HepG2 (cell line): Measurements from ENCODE around the gene ELOVL6. TPM values are rescaled to one million over a fixed set of nuclear protein-coding genes. Genes with fewer than 3 reads are reported as not detected.

ENCODE experiments used
- ATAC-seq: fragments of 200-7000 bp; cut with Tn5 transposase; 3 replicates; pipeline ENCODE4 v1.9.1; 2020; ENCODE audit warnings: mild to moderate bottlenecking, moderate library complexity
- BruUV-seq: library from RNA; stranded (reverse); fragments of 400-500 nt; replicated peaks from 2 replicates; lab custom pipeline; 2021; lab: Mats Ljungman, UMichigan
- CTCF ChIA-PET: fragments of 300-600 bp; formaldehyde crosslinking; extraction: SDS; loops from one replicate; lab custom pipeline; 2021; ENCODE audit warnings: low total read pairs, inconsistent platforms, low intra/inter-chr PET ratio; lab: Yijun Ruan, JAX
- POLR2A ChIA-PET: fragments of 350-600 bp; sonication (Branson Sonifier 250); formaldehyde crosslinking; loops from one replicate; lab custom pipeline; 2020; ENCODE audit warnings: antibody characterized with exemption, inconsistent platforms; lab: Yijun Ruan, JAX
- DNase-seq: peaks from one replicate; pipeline ENCODE4 v3.0.0-alpha.2; 2015; ENCODE audit warnings: low spot score
- FAIRE-seq: peaks from 3 replicates; lab custom pipeline; 2011; peaks lifted over from hg19 to GRCh38; lab: Jason Lieb, UNC
- H2AFZ ChIP-seq: one replicate; pipeline ENCODE4 v1.6.1; 2011; ENCODE audit warnings: low read length, inconsistent platforms
- H3K27ac ChIP-seq: fragments of 300-600 bp; 3 replicates; pipeline ENCODE4 v1.8.0; 2011; ENCODE audit warnings: mixed run types, mild to moderate bottlenecking, mixed read lengths, low read length, inconsistent platforms; ENCODE audit not compliant: insufficient read depth; ENCODE audit errors: extremely low read length
- H3K27me3 ChIP-seq, 2 experiments: fragments of 200-600 bp in 1 of 2; 2 replicates in 1 of 2; 3 replicates in 1 of 2; pipeline versions ENCODE4 v1.6.0 to v1.8.0; 2011; ENCODE audit warnings: low read length in 2 of 2, mild to moderate bottlenecking in 2 of 2, moderate library complexity in 2 of 2, inconsistent platforms in 1 of 2; ENCODE audit not compliant: insufficient read depth in 2 of 2, control insufficient read depth in 1 of 2
- H3K36me3 ChIP-seq, 2 experiments: fragments of 200-600 bp in 1 of 2; replicated peaks in 1 of 2; 2 replicates in 1 of 2; 3 replicates in 1 of 2; pipeline versions ENCODE4 v1.5.1 to v1.8.0; 2011; ENCODE audit warnings: low read length in 2 of 2, inconsistent platforms in 1 of 2; ENCODE audit not compliant: insufficient read depth in 2 of 2, control insufficient read depth in 1 of 2
- H3K4me1 ChIP-seq: 2 replicates; pipeline ENCODE4 v1.5.1; 2012; ENCODE audit warnings: low read length, inconsistent platforms; ENCODE audit not compliant: insufficient read depth
- H3K4me2 ChIP-seq: 2 replicates; pipeline ENCODE4 v1.6.0; 2011; ENCODE audit warnings: low read depth, low read length, inconsistent platforms
- H3K4me3 ChIP-seq, 3 experiments: fragments of 200-600 bp in 1 of 3; sonication (generic), shearing (Covaris generic) in 1 of 3; replicated peaks in 1 of 3; 2 replicates each; pipeline ENCODE4 v1.5.1; 2011 to 2016; ENCODE audit warnings: low read length in 3 of 3, inconsistent platforms in 2 of 3, low read depth in 2 of 3, mild to moderate bottlenecking in 2 of 3, control low read depth in 1 of 3, mixed read lengths in 1 of 3; ENCODE audit not compliant: insufficient read depth in 1 of 3
- H3K79me2 ChIP-seq: one replicate; pipeline ENCODE4 v1.6.1; 2011; ENCODE audit warnings: low read length, inconsistent platforms; ENCODE audit not compliant: insufficient read depth
- H3K9ac ChIP-seq: 2 replicates; pipeline ENCODE4 v1.6.0; 2011; ENCODE audit warnings: mild to moderate bottlenecking, low read depth, low read length, inconsistent platforms; ENCODE audit not compliant: insufficient read depth
- H3K9me3 ChIP-seq: 2 replicates; pipeline ENCODE4 v1.5.1; 2012; ENCODE audit warnings: mild to moderate bottlenecking, low read length
- H4K20me1 ChIP-seq: 2 replicates; pipeline ENCODE4 v1.6.0; 2011; ENCODE audit warnings: inconsistent platforms, mild to moderate bottlenecking, low read length, moderate library complexity; ENCODE audit not compliant: insufficient read depth
- CEBPB ChIP-seq: IDR thresholded peaks from 2 replicates; pipeline ENCODE4 v1.6.1; 2011; ENCODE audit warnings: low read depth, low read length, improper control_type of control experiment, borderline replicate concordance
- KAT8 ChIP-seq: IDR thresholded peaks from 2 replicates; pipeline ENCODE4 v1.6.1; 2016; ENCODE audit warnings: missing genetic modification reagents, missing compliant biosample characterization
- SMYD3 ChIP-seq: sonication (generic); formaldehyde crosslinking; IDR thresholded peaks from 2 replicates; pipeline ENCODE4 v1.8.1; 2023; ENCODE audit warnings: mild to moderate bottlenecking, missing genetic modification reagents
- ZFY ChIP-seq: sonication (generic); formaldehyde crosslinking; IDR thresholded peaks from 2 replicates; pipeline ENCODE4 v1.4.0; 2020; ENCODE audit warnings: missing genetic modification reagents
- ZMYM3 ChIP-seq: sonication (generic); formaldehyde crosslinking; IDR thresholded peaks from 2 replicates; pipeline ENCODE4 v1.5.1; 2020; ENCODE audit warnings: mild to moderate bottlenecking, missing genetic modification reagents
- ZNF160 ChIP-seq: sonication (generic); formaldehyde crosslinking; IDR thresholded peaks from 2 replicates; pipeline ENCODE4 v1.8.0; 2022; ENCODE audit warnings: mild to moderate bottlenecking, inconsistent platforms, missing genetic modification reagents
- ZNF235 ChIP-seq: sonication (generic); formaldehyde crosslinking; IDR thresholded peaks from 2 replicates; pipeline ENCODE4 v1.8.1; 2023; ENCODE audit warnings: mild to moderate bottlenecking, missing genetic modification reagents, borderline replicate concordance
- ZNF317 ChIP-seq: sonication (generic); formaldehyde crosslinking; IDR thresholded peaks from 2 replicates; pipeline ENCODE4 v1.5.0; 2020; ENCODE audit warnings: mild to moderate bottlenecking, missing genetic modification reagents
- WGBS: methylation state at CpG from one replicate; pipeline ENCODE4 v1.1.6; 2017; ENCODE audit warnings: low lambda C conversion rate; 5-methylcytosine and 5-hydroxymethylcytosine counted together
- in situ Hi-C: cut with HindIII; loops from 2 replicates; pipeline ENCODE4 v1.10.0; 2017; ENCODE audit warnings: low pct_unique_long_range_greater_than_20kb; ENCODE audit not compliant: extremely low pct_ligation_motif_present
- intact Hi-C: fragments of 100-400 bp; cut with micrococcal nuclease; formaldehyde crosslinking; loops from one replicate; pipeline ENCODE4 v1.10.0; 2022; ENCODE audit not compliant: unreplicated experiment
- polyA plus RNA-seq, 8 experiments: library from polyadenylated mRNA; depleted of rRNA in 3 of 8; stranded (reverse) in 7 of 8; unstranded in 1 of 8; fragments of >200 nt; fragmentation: Illumina TruSeq in 4 of 8; extraction: Trizol in 4 of 8; gene quantifications; 2 replicates each; pipeline versions ENCODE4 v1.2.1 to v1.2.3, GENCODE V29; 2011 to 2016; ENCODE audit warnings: low read depth in 4 of 8, missing spikeins in 1 of 8, mixed read lengths in 1 of 8; ENCODE audit not compliant: insufficient read depth in 1 of 8
- total RNA-seq, 5 experiments: library from RNA; depleted of rRNA; stranded (reverse); fragments of >200 nt; fragmentation: Illumina TruSeq; extraction: Trizol; gene quantifications; 2 replicates each; pipeline ENCODE4 v1.2.3, GENCODE V29; 2016; ENCODE audit warnings: low read depth in 1 of 5
- TF ChIP-seq, protein P1 (sequence below): sonication (generic); formaldehyde crosslinking; IDR thresholded peaks from 2 replicates; pipeline ENCODE4 v1.4.0; 2020; ENCODE audit warnings: mild to moderate bottlenecking, missing genetic modification reagents

Gene ELOVL6
- total and polyA plus RNA-seq, 2 of the 13 experiments (the other 11 are each of a cell fraction or from before 2014, with no cell fraction given), result 14.1 to 23.2 TPM

DNA sequence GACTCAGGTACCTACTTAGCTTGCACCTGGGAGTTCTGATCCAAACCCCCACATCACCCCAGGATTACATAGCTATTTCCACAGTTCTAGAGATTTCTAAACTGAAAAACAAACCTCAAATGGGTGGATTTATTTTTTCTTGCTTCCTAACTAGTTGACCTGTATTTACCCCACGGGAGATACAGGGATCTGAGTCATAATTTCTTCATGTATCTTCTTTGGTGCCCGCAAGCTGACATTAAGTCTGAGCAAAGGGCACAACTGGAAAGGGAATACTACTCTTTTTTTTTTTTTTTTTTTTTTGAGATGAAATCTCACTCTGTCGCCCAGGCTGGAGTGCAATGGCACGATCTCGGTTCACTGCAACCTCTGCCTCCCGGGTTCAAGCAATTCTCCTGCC is 10.0 kb upstream of the ELOVL6 start:
- no peak overlapping the region for H3K27ac ChIP-seq
- intact Hi-C loops, result no loop called here
- FAIRE-seq (no peak), DNase-seq (no peak), ATAC-seq (no peak)
- H3K9me3 ChIP-seq, result no peaks in the 10 kb centered on the region
- CTCF ChIA-PET, result no interaction called here
- H3K27me3 ChIP-seq, result no peaks in the 10 kb centered on the region
- no peak overlapping the region for H3K9ac ChIP-seq
- POLR2A ChIA-PET, result no interaction called here
- no peak overlapping the region for H2AFZ ChIP-seq
- no peaks in the 10 kb centered on the region for H4K20me1 ChIP-seq
- H3K4me1 ChIP-seq, result no peaks in the 10 kb centered on the region
- no peak overlapping the region for H3K4me3 ChIP-seq
- in situ Hi-C loops, result loop anchor here (5.0 kb wide), 1 partner anchor 156 kb away; no protein-coding TSS in a partner anchor
- no peaks in the 10 kb centered on the region for H3K36me3 ChIP-seq
- BruUV-seq, result no TSS peak
- TF ChIP-seq ZNF235 (CRISPR knock-in tag) (no peak), ZNF160 (CRISPR knock-in tag) (no peak), ZFY (CRISPR knock-in tag) (no peak), ZMYM3 (CRISPR knock-in tag) (no peak), KAT8 (CRISPR knock-in tag) (no peak), ZNF317 (CRISPR knock-in tag) (no peak)
- TF ChIP-seq, protein P1, sequence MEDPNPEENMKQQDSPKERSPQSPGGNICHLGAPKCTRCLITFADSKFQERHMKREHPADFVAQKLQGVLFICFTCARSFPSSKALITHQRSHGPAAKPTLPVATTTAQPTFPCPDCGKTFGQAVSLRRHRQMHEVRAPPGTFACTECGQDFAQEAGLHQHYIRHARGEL, result no peak
- 65% methylated on average over 6 of the region's 6 CpGs for WGBS
- H3K4me2 ChIP-seq, result no peak overlapping the region
- no peaks in the 10 kb centered on the region for H3K79me2 ChIP-seq

DNA sequence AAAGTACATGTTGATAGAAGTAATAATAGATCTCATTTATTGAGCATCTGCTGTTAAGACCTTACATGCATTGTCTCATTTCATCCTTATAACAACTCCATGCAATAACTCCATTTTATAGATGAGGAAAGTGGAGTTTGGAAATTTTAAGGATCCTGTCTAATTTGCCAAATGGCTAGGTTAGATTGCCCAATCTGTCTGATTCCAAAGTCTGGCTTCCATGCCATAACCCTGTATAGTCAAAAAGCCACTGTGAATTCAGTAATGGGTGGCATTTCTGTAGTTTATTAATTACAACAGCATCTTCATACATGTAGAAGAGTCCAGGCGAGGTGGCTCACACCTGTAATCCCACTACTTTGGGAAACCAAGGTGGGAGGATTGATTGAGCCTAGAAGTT is 8.8 kb upstream of the ELOVL6 start:
- Histone ChIP-seq H3K9me3 (no peaks in the 10 kb centered on the region), H3K27me3 (no peaks in the 10 kb centered on the region; a peak in 1 of 5 replicates), H4K20me1 (no peaks in the 10 kb centered on the region), H3K4me3 (no peak overlapping the region), H3K36me3 (no peaks in the 10 kb centered on the region), H3K9ac (no peak overlapping the region), H3K4me2 (no peak overlapping the region), H2AFZ (no peak overlapping the region), H3K4me1 (peaks cover 8% of the 10 kb centered on the region), H3K79me2 (no peaks in the 10 kb centered on the region), H3K27ac (no peak overlapping the region)
- in situ Hi-C loops (loop anchor here (5.0 kb wide), 1 partner anchor 155 kb away; no protein-coding TSS in a partner anchor), intact Hi-C loops (no loop called here)
- FAIRE-seq (no peak), ATAC-seq (no peak), DNase-seq (no peak)
- CTCF ChIA-PET, result no interaction called here
- WGBS, result 62% methylated on average over 1 of the region's 1 CpG
- TF ChIP-seq CEBPB (peak; percentile 28; the same call in 1 of the 2 replicates), SMYD3 (CRISPR knock-in tag) (no peak)
- BruUV-seq, result no TSS peak
- POLR2A ChIA-PET, result no interaction called here
